ENCODE measurements around the gene IQCE. TPM values are rescaled to one million over a fixed set of nuclear protein-coding genes. Genes with fewer than 3 reads are reported as not detected.

IQCE gene
- polyA plus RNA-seq, 3 donors: 1.8 to 8.4 (median 3.0) TPM

DNA sequence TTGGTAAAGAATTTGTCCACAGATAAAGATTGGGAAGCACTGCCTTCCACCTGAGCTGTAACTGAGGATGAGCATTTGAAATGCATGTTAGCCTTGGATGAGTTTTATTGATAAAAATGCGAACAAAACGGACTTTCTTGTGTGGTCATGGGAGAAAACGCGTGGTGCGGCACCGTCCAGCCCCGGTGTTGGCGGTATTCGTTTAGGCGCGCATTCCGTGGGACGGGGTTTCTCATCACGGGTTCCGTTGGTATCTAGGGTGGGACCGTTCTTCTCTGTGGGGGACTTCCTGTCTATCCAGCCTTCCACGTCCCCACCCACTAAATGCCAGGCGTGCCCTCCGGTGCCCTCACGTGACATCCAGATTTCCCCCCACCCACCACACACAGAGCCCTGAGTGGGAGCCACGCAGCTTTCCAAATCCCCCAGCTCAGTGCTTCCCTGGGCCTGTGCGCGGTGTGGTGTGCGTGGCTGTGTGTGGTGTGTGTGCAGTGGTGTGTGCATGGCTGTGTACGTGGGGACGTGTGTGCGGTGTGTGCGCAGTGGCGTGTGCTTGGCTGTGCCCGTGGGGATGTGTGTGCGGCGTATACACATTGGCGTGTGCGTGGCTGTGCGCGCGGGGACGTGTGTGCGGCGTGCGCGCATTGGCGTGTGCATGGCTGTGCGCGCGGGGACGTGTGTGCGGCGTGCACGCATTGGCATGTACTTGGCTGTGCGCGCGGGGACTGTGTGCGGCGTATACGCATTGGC, 18.1 kb downstream of the IQCE start:
- no peaks in the 10 kb centered on the region for H3K79me2 ChIP-seq (ENCODE audit: insufficient read depth, low read length)
- no peak for DNase-seq
- Mint-ChIP-seq H3K4me1 (no peaks in the 10 kb centered on the region), H3K9me3 (peaks cover 0 to 3% (median 0%) of the 10 kb centered on the region in 7 donors), H3K27me3 (ENCODE audit: low read depth in 3 of 3) (peaks cover 0 to 4% (median 3%) of the 10 kb centered on the region in 3 donors), H3K27ac (peak overlapping the region in 3 of 7 donors; percentile 6 to 26 (median 25)), H3K4me3 (no peak overlapping the region), H3K36me3 (peaks cover 63 to 75% of the 10 kb centered on the region in 2 donors)
- WGBS (ENCODE audit: insufficient coverage): 87% methylated on average over 29 of the region's 56 CpGs
- no peak overlapping the region for H3K9ac ChIP-seq (ENCODE audit: insufficient read depth, low read length, poor library complexity, severe bottlenecking)
- no peak overlapping the region for H3K4me2 ChIP-seq (replicated peaks; ENCODE audit: extremely low read depth, low read length, poor library complexity, severe bottlenecking)
- H3K36me3 ChIP-seq (replicated peaks in 1 of 2; ENCODE audit: control insufficient read depth in 1 of 2, insufficient read depth in 2 of 2, low read length in 2 of 2): peaks cover 31 to 63% of the 10 kb centered on the region in 2 donors
- no peaks in the 10 kb centered on the region for H3K4me1 ChIP-seq (ENCODE audit: control insufficient read depth in 1 of 2, insufficient read depth in 2 of 2, low read length in 2 of 2)
- TF ChIP-seq, protein P1, sequence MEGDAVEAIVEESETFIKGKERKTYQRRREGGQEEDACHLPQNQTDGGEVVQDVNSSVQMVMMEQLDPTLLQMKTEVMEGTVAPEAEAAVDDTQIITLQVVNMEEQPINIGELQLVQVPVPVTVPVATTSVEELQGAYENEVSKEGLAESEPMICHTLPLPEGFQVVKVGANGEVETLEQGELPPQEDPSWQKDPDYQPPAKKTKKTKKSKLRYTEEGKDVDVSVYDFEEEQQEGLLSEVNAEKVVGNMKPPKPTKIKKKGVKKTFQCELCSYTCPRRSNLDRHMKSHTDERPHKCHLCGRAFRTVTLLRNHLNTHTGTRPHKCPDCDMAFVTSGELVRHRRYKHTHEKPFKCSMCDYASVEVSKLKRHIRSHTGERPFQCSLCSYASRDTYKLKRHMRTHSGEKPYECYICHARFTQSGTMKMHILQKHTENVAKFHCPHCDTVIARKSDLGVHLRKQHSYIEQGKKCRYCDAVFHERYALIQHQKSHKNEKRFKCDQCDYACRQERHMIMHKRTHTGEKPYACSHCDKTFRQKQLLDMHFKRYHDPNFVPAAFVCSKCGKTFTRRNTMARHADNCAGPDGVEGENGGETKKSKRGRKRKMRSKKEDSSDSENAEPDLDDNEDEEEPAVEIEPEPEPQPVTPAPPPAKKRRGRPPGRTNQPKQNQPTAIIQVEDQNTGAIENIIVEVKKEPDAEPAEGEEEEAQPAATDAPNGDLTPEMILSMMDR (IDR thresholded peaks at IDR 0.05): no peak
- no peaks in the 10 kb centered on the region for H3K27me3 ChIP-seq (ENCODE audit: control insufficient read depth in 2 of 2, insufficient read depth in 2 of 2, low read length in 2 of 2)
- no peaks in the 10 kb centered on the region for H3K9me3 ChIP-seq (replicated peaks in 1 of 2; ENCODE audit: control insufficient read depth in 1 of 2, insufficient read depth in 1 of 2, low read length in 2 of 2)
- no peak overlapping the region for H3K27ac ChIP-seq (ENCODE audit: low read depth in 1 of 2, low read length in 2 of 2)
- no peak overlapping the region for H3K4me3 ChIP-seq (replicated peaks in 1 of 3; ENCODE audit: low read depth in 2 of 3, low read length in 3 of 3)
- intact Hi-C loops (cut with micrococcal nuclease): no loop called here
- H2AFZ ChIP-seq (ENCODE audit: insufficient read depth, low read depth, low read length, poor library complexity, severe bottlenecking): no peak overlapping the region
- H4K20me1 ChIP-seq (ENCODE audit: insufficient read depth, low read length): no peaks in the 10 kb centered on the region

DNA sequence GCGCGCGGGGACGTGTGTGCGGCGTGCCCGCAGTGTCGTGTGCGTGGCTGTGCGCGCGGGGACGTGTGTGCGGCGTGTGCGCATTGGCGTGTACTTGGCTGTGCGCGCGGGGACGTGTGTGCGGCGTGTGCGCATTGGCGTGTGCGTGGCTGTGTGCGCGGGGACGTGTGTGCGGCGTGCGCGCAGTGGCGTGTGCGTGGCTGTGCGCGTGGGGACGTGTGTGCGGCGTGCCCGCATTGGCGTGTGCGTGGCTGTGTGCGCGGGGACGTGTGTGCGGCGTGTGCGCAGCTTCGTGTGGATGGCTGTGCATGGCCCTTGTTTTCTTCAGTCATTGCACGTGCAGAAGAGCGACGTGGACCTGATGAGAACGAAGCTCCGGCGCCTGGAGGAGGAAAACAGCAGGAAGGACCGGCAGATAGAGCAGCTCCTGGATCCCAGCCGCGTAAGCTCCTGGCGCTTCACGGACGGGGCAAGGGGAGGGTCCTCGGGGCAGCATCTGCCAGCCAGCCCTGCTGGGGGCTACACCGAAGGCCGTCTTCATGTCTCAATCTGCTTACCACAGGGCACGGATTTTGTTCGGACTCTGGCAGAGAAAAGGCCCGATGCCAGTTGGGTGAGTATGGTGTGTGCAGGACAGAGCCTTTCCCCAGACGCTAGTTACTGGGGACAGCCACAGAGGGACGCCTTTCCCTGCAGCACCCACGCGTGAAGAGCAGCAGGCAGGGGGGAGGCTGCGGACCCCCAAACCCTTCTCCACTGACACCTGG, 19.3 kb downstream of the IQCE start:
- H3K9ac ChIP-seq (ENCODE audit: insufficient read depth, low read length, poor library complexity, severe bottlenecking): no peak overlapping the region
- 98% methylated on average over 52 of the region's 73 CpGs for WGBS (ENCODE audit: insufficient coverage)
- no peaks in the 10 kb centered on the region for H3K9me3 ChIP-seq (replicated peaks in 1 of 2; ENCODE audit: control insufficient read depth in 1 of 2, insufficient read depth in 1 of 2, low read length in 2 of 2)
- H3K36me3 Mint-ChIP-seq: peaks cover 57 to 71% of the 10 kb centered on the region in 2 donors
- intact Hi-C loops (cut with micrococcal nuclease): no loop called here
- H3K27me3 ChIP-seq (ENCODE audit: control insufficient read depth in 2 of 2, insufficient read depth in 2 of 2, low read length in 2 of 2): no peaks in the 10 kb centered on the region
- H3K36me3 ChIP-seq (replicated peaks in 1 of 2; ENCODE audit: control insufficient read depth in 1 of 2, insufficient read depth in 2 of 2, low read length in 2 of 2): peaks cover 21 to 52% of the 10 kb centered on the region in 2 donors
- TF ChIP-seq, protein P1 (IDR thresholded peaks at IDR 0.05): no peak
- no peak for DNase-seq
- no peaks in the 10 kb centered on the region for H3K4me1 Mint-ChIP-seq
- H3K4me3 ChIP-seq (replicated peaks in 1 of 3; ENCODE audit: low read depth in 2 of 3, low read length in 3 of 3): no peak overlapping the region
- no peak overlapping the region for H3K4me2 ChIP-seq (replicated peaks; ENCODE audit: extremely low read depth, low read length, poor library complexity, severe bottlenecking)
- H3K27ac Mint-ChIP-seq: no peak overlapping the region
- peaks cover 0 to 3% (median 0%) of the 10 kb centered on the region in 7 donors for H3K9me3 Mint-ChIP-seq
- H3K4me3 Mint-ChIP-seq: no peak overlapping the region
- no peak overlapping the region for H2AFZ ChIP-seq (ENCODE audit: insufficient read depth, low read depth, low read length, poor library complexity, severe bottlenecking)
- H3K27me3 Mint-ChIP-seq (ENCODE audit: low read depth in 3 of 3): peaks cover 0 to 3% (median 0%) of the 10 kb centered on the region in 3 donors
- H3K4me1 ChIP-seq (ENCODE audit: control insufficient read depth in 1 of 2, insufficient read depth in 2 of 2, low read length in 2 of 2): no peaks in the 10 kb centered on the region
- H3K79me2 ChIP-seq (ENCODE audit: insufficient read depth, low read length): no peaks in the 10 kb centered on the region
- no peaks in the 10 kb centered on the region for H4K20me1 ChIP-seq (ENCODE audit: insufficient read depth, low read length)
- no peak overlapping the region for H3K27ac ChIP-seq (ENCODE audit: low read depth in 1 of 2, low read length in 2 of 2)

Measured in CD14-positive monocyte (primary cell).